T1000 (cell line): ENCODE results near the gene SSRP1.
"Not testable (repeated sequence)": the region's sequence is repeated elsewhere in the genome, so short reads cannot be mapped to it uniquely, and the experiment has no call there.

ENCODE experiments used
- DNase-seq: peaks from one replicate; lab custom pipeline; 2025; ENCODE audit warnings: mixed read lengths; lab: John Stamatoyannopoulos, UW

The SSRP1 gene

GRCh38 chr11:57335343-57336110 lies at the start of gene SSRP1:
Gene SSRP1, minus strand, starts transcription at chr11:57335892. Its CDS starts 771 bp downstream, at chr11:57335121.
- DNase-seq = peak; percentile 46

GRCh38 chr11:57380975-57381374 lies 45.3 kb upstream of the SSRP1 start, which contains the start of gene PRG3:
Gene PRG3, minus strand, starts transcription at chr11:57381150. Its CDS starts 442 bp downstream, at chr11:57380708.
- no peak for DNase-seq

GRCh38 chr11:57379732-57380131 lies 44.0 kb upstream of the SSRP1 start:
- DNase-seq = no peak

GRCh38 chr11:57378186-57378585 lies 42.5 kb upstream of the SSRP1 start:
- no peak for DNase-seq

- no peak for DNase-seq
These were observed 41.4 kb upstream of the SSRP1 start for GRCh38 chr11:57377107-57377506.

- DNase-seq = no peak
These were observed 40.7 kb upstream of the SSRP1 start for GRCh38 chr11:57376095-57377090.

- no peak for DNase-seq
These were observed 39.8 kb upstream of the SSRP1 start for GRCh38 chr11:57375490-57375889.

GRCh38 chr11:57374966-57375365 lies 39.3 kb upstream of the SSRP1 start:
- no peak for DNase-seq

- no peak for DNase-seq
These were observed 37.5 kb upstream of the SSRP1 start for GRCh38 chr11:57373146-57373545.

- DNase-seq = no peak
These were observed 35.2 kb upstream of the SSRP1 start for GRCh38 chr11:57370941-57371340.

GRCh38 chr11:57370251-57370650 lies 34.6 kb upstream of the SSRP1 start:
- peak; percentile 31 for DNase-seq

GRCh38 chr11:57368845-57369232 lies 33.1 kb upstream of the SSRP1 start:
- no peak for DNase-seq

GRCh38 chr11:57368106-57368844 lies 32.6 kb upstream of the SSRP1 start:
- no peak for DNase-seq

GRCh38 chr11:57364851-57365660 lies 29.4 kb upstream of the SSRP1 start:
- no peak for DNase-seq

- DNase-seq = no peak
These were observed 27.7 kb upstream of the SSRP1 start for GRCh38 chr11:57363131-57364080.

- DNase-seq = no peak
These were observed 26.2 kb upstream of the SSRP1 start for GRCh38 chr11:57361926-57362325.

- DNase-seq = not testable (repeated sequence)
These were observed 25.7 kb upstream of the SSRP1 start for GRCh38 chr11:57361420-57361819.

- no peak for DNase-seq
These were observed 25.3 kb upstream of the SSRP1 start for GRCh38 chr11:57360991-57361390.

- DNase-seq = no peak
These were observed 24.4 kb upstream of the SSRP1 start for GRCh38 chr11:57359896-57360690.
